Vein endothelial cell (primary cell): Measurements from ENCODE around the gene TPRG1. TPM values are rescaled to one million over a fixed set of nuclear protein-coding genes. Genes with fewer than 3 reads are reported as not detected.

Experiments used
- total RNA-seq: library from RNA; depleted of rRNA; stranded (reverse); fragments of >200 nt; gene quantifications from 2 replicates; pipeline ENCODE4 v1.2.3, GENCODE V29; 2012

The TPRG1 gene
- total RNA-seq, result 0.38 and 0.98 TPM in 2 replicates

DNA sequence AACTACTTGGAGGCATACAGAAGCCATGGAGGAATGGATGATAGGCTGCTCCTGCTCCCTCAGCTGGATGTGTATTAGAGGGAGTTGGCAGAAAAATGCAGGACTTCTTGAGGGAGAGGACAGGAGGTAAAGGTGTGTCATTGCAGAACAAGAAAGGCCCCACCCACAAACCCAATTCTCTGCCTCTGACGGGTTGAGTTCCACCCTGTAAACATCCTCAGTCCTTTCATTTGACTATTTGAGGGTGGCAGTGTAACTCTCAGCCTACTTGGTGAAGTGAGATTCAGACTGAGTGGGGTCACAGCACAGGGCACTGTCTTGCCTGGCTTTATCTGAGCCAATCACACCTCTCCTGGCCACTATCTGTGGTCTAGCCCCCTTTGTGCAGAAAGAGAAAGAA, at the start of gene TPRG1:
Gene TPRG1, plus strand, starts transcription at position 265 of the 400 bp plus-strand sequence. CDS start 35,414 bp downstream, outside the sequence.

